HEK293 (cell line): ENCODE results near the gene KCNK4.
A peak's percentile ranks its signal among the peaks of the same experiment; 100 is the strongest.

Experiments used
- GLI4 ChIP-seq: fragments of 450-650 bp; formaldehyde crosslinking; IDR thresholded peaks from 2 replicates; pipeline ENCODE4 v1.5.1; 2016; ENCODE audit warnings: missing biosample characterization, missing genetic modification characterization
- GLIS1 ChIP-seq: fragments of 450-650 bp; formaldehyde crosslinking; IDR thresholded peaks from 2 replicates; pipeline ENCODE4 v1.5.1; 2016; ENCODE audit warnings: missing biosample characterization, missing genetic modification characterization
- GLIS2 ChIP-seq: fragments of 450-650 bp; formaldehyde crosslinking; IDR thresholded peaks from 2 replicates; pipeline ENCODE4 v1.5.1; 2016; ENCODE audit warnings: missing biosample characterization, missing genetic modification characterization
- PRDM2 ChIP-seq: fragments of 450-650 bp; formaldehyde crosslinking; IDR thresholded peaks from 2 replicates; pipeline ENCODE4 v1.5.1; 2016; ENCODE audit warnings: missing biosample characterization, missing genetic modification characterization, borderline replicate concordance
- PRDM4 ChIP-seq: fragments of 450-650 bp; formaldehyde crosslinking; IDR thresholded peaks from 2 replicates; pipeline ENCODE4 v1.5.1; 2017; ENCODE audit warnings: missing biosample characterization, missing genetic modification characterization
- REPIN1 ChIP-seq: fragments of 450-650 bp; formaldehyde crosslinking; IDR thresholded peaks from 2 replicates; pipeline ENCODE4 v1.5.1; 2017; ENCODE audit warnings: missing biosample characterization, missing genetic modification characterization, low read depth
- SCRT2 ChIP-seq: fragments of 450-650 bp; formaldehyde crosslinking; IDR thresholded peaks from 2 replicates; pipeline ENCODE4 v1.5.1; 2016; ENCODE audit warnings: missing biosample characterization, missing genetic modification characterization
- ZBTB17 ChIP-seq: fragments of 450-650 bp; formaldehyde crosslinking; IDR thresholded peaks from 2 replicates; pipeline ENCODE4 v1.5.1; 2016; ENCODE audit warnings: missing biosample characterization, missing genetic modification characterization
- ZBTB20 ChIP-seq: fragments of 450-650 bp; formaldehyde crosslinking; IDR thresholded peaks from 2 replicates; pipeline ENCODE4 v1.5.1; 2016; ENCODE audit warnings: missing biosample characterization, missing genetic modification characterization
- ZBTB48 ChIP-seq: fragments of 450-650 bp; formaldehyde crosslinking; IDR thresholded peaks from 2 replicates; pipeline ENCODE4 v1.5.1; 2016; ENCODE audit warnings: missing biosample characterization, missing genetic modification characterization
- ZFHX2 ChIP-seq: fragments of 450-650 bp; formaldehyde crosslinking; conservative IDR thresholded peaks from 2 replicates; pipeline ENCODE4 v1.5.1; 2016; ENCODE audit warnings: missing biosample characterization, missing genetic modification characterization
- ZIC2 ChIP-seq: fragments of 450-650 bp; formaldehyde crosslinking; IDR thresholded peaks from 2 replicates; pipeline ENCODE4 v1.5.1; 2016; ENCODE audit warnings: missing biosample characterization, missing genetic modification characterization
- ZNF114 ChIP-seq: fragments of 450-650 bp; formaldehyde crosslinking; IDR thresholded peaks from 2 replicates; pipeline ENCODE4 v1.5.0; 2017; ENCODE audit warnings: missing biosample characterization, missing genetic modification characterization
- ZNF175 ChIP-seq: fragments of 450-650 bp; formaldehyde crosslinking; IDR thresholded peaks from 2 replicates; pipeline ENCODE4 v1.5.1; 2016; ENCODE audit warnings: missing biosample characterization, missing genetic modification characterization
- ZNF18 ChIP-seq: fragments of 450-650 bp; formaldehyde crosslinking; IDR thresholded peaks from 2 replicates; pipeline ENCODE4 v1.5.1; 2016; ENCODE audit warnings: missing biosample characterization, missing genetic modification characterization
- ZNF211 ChIP-seq: fragments of 450-650 bp; formaldehyde crosslinking; IDR thresholded peaks from 2 replicates; pipeline ENCODE4 v1.5.1; 2016; ENCODE audit warnings: low read depth, missing biosample characterization, missing genetic modification characterization
- ZNF274 ChIP-seq, 2 experiments: fragments of 200-500 bp in 1 of 2; fragments of 450-650 bp in 1 of 2; sonication (Bioruptor generic) in 1 of 2; formaldehyde crosslinking in 1 of 2; IDR thresholded peaks; 2 replicates each; pipeline versions ENCODE4 v1.5.1 to v1.6.1; 2014 to 2016; ENCODE audit warnings: borderline replicate concordance in 1 of 2, inconsistent platforms in 1 of 2, low read length in 1 of 2, missing biosample characterization in 1 of 2, missing genetic modification characterization in 1 of 2
- ZNF354C ChIP-seq: fragments of 450-650 bp; formaldehyde crosslinking; IDR thresholded peaks from 2 replicates; pipeline ENCODE4 v1.5.1; 2016; ENCODE audit warnings: missing biosample characterization, missing genetic modification characterization, low read depth, borderline replicate concordance
- ZNF623 ChIP-seq: fragments of 450-650 bp; formaldehyde crosslinking; IDR thresholded peaks from 2 replicates; pipeline ENCODE4 v1.5.1; 2016; ENCODE audit warnings: missing biosample characterization, missing genetic modification characterization
- ZNF654 ChIP-seq: fragments of 450-650 bp; formaldehyde crosslinking; IDR thresholded peaks from 2 replicates; pipeline ENCODE4 v1.5.1; 2016; ENCODE audit warnings: low read depth, missing biosample characterization, missing genetic modification characterization
- TF ChIP-seq, protein P1 (sequence below): fragments of 450-650 bp; formaldehyde crosslinking; optimal IDR thresholded peaks from 2 replicates; pipeline ENCODE3; 2016; ENCODE audit warnings: missing biosample characterization, mild to moderate bottlenecking, missing genetic modification characterization
- TF ChIP-seq, protein P2 (sequence below): fragments of 450-650 bp; formaldehyde crosslinking; IDR thresholded peaks from 2 replicates; pipeline ENCODE4 v1.5.1; 2016; ENCODE audit warnings: missing biosample characterization, missing genetic modification characterization
- TF ChIP-seq, protein P3 (sequence below): fragments of 450-650 bp; formaldehyde crosslinking; IDR thresholded peaks from 2 replicates; pipeline ENCODE4 v1.5.1; 2017; ENCODE audit warnings: missing biosample characterization, missing genetic modification characterization

Gene KCNK4

DNA sequence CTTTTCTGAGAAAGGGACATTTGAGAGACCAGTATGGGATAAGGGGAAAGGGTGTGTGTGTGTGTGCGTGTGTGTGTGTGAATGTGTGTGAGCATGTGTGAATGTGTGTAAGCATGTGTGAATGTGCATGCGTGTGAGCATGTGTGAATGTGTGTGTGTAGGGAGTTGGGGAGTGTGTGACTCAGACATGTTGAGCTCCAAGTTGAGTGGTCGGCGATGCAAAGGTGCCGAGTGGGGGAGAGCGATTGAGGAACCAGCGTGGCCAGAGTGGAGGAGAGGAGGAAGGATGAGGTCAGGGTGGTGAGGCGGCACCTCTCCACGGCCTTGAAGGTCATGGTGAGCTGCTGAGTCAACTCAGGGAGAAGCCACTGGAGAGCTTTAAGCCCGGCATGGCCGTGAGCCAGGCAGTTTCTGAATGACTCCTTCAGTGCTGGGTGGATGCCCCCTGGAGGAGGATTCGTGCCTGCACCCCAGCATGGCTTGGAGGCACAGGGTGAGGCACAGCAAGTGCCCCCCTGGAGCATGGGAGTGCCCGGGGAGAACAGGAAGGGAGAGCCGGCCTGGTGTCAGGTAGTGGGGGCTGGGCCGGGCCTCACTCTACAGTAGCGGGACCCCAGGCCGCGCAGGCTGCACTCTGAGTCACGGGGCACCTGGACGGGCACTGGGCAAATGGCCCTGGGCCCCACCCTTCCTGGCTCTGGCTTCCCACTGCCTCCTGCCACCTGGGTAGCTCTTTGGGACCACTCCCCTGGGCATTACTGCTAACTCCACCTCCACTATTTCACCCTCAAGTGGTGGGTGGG lies 40.7 kb downstream of the KCNK4 start (continued):
- TF ChIP-seq GLIS1 (tag by site-specific recombination) (peak; percentile 92), ZNF654 (tag by site-specific recombination) (0 out of 2 replicates have a peak, but pooled peaks have one; percentile 5), ZBTB17 (no peak), ZIC2 (tag by site-specific recombination) (peak; percentile 95), ZBTB20 (tag by site-specific recombination) (no peak), SCRT2 (tag by site-specific recombination) (0 out of 2 replicates have a peak, but pooled peaks have one; percentile 24), ZNF211 (tag by site-specific recombination) (no peak), ZNF114 (tag by site-specific recombination) (no peak), GLI4 (peak; percentile 94), ZBTB48 (tag by site-specific recombination) (peak; percentile 72; the same call in 1 of the 2 replicates), ZNF18 (tag by site-specific recombination) (peak; percentile 97), ZNF175 (tag by site-specific recombination) (no peak), ZNF623 (tag by site-specific recombination) (no peak), ZFHX2 (tag by site-specific recombination) (peak; percentile 51), GLIS2 (tag by site-specific recombination) (peak; percentile 71), ZNF354C (tag by site-specific recombination) (no peak), PRDM2 (tag by site-specific recombination) (no peak), PRDM4 (tag by site-specific recombination) (no peak), REPIN1 (tag by site-specific recombination) (no peak), ZNF274 (IDR thresholded peaks at IDR 0.05; ENCODE audit: low read length) (no peak), ZNF274 (tag by site-specific recombination; IDR thresholded peaks at IDR 0.05; ENCODE audit: borderline replicate concordance) (no peak)
- TF ChIP-seq, protein P1, sequence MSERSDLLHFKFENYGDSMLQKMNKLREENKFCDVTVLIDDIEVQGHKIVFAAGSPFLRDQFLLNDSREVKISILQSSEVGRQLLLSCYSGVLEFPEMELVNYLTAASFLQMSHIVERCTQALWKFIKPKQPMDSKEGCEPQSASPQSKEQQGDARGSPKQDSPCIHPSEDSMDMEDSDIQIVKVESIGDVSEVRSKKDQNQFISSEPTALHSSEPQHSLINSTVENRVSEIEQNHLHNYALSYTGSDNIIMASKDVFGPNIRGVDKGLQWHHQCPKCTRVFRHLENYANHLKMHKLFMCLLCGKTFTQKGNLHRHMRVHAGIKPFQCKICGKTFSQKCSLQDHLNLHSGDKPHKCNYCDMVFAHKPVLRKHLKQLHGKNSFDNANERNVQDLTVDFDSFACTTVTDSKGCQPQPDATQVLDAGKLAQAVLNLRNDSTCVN (tag by site-specific recombination): no peak
- TF ChIP-seq, protein P2, sequence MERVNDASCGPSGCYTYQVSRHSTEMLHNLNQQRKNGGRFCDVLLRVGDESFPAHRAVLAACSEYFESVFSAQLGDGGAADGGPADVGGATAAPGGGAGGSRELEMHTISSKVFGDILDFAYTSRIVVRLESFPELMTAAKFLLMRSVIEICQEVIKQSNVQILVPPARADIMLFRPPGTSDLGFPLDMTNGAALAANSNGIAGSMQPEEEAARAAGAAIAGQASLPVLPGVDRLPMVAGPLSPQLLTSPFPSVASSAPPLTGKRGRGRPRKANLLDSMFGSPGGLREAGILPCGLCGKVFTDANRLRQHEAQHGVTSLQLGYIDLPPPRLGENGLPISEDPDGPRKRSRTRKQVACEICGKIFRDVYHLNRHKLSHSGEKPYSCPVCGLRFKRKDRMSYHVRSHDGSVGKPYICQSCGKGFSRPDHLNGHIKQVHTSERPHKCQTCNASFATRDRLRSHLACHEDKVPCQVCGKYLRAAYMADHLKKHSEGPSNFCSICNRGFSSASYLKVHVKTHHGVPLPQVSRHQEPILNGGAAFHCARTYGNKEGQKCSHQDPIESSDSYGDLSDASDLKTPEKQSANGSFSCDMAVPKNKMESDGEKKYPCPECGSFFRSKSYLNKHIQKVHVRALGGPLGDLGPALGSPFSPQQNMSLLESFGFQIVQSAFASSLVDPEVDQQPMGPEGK (tag by site-specific recombination): no peak
- TF ChIP-seq, protein P3, sequence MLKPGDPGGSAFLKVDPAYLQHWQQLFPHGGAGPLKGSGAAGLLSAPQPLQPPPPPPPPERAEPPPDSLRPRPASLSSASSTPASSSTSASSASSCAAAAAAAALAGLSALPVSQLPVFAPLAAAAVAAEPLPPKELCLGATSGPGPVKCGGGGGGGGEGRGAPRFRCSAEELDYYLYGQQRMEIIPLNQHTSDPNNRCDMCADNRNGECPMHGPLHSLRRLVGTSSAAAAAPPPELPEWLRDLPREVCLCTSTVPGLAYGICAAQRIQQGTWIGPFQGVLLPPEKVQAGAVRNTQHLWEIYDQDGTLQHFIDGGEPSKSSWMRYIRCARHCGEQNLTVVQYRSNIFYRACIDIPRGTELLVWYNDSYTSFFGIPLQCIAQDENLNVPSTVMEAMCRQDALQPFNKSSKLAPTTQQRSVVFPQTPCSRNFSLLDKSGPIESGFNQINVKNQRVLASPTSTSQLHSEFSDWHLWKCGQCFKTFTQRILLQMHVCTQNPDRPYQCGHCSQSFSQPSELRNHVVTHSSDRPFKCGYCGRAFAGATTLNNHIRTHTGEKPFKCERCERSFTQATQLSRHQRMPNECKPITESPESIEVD (tag by site-specific recombination): no peak
